K562 treated with DMSO at 1 percent for 48 hours (cell line): Measurements from ENCODE around the gene FOXQ1. TPM values are rescaled to one million over a fixed set of nuclear protein-coding genes. Genes with fewer than 3 reads are reported as not detected.

Experiments used
- total RNA-seq: library from RNA; unstranded; fragments of 300-600 nt; gene quantifications from 2 replicates; pipeline ENCODE4 v1.2.3, GENCODE V29; 2022; ENCODE audit warnings: low replicate concordance; ENCODE audit errors: extremely low read depth

FOXQ1 gene, protein sequence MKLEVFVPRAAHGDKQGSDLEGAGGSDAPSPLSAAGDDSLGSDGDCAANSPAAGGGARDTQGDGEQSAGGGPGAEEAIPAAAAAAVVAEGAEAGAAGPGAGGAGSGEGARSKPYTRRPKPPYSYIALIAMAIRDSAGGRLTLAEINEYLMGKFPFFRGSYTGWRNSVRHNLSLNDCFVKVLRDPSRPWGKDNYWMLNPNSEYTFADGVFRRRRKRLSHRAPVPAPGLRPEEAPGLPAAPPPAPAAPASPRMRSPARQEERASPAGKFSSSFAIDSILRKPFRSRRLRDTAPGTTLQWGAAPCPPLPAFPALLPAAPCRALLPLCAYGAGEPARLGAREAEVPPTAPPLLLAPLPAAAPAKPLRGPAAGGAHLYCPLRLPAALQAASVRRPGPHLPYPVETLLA
- total RNA-seq = not detected in 2 replicates

GRCh38 chr6:1311400-1312202 is at the start of gene FOXQ1:
Gene FOXQ1, plus strand, starts transcription at chr6:1312098. Its CDS starts 607 bp downstream, at chr6:1312705.

Other genes starting within 250 kb of the FOXQ1 start
- gene FOXF2, start 77.5 kb downstream of the FOXQ1 start, total RNA-seq = not detected in 2 replicates